DOHH2 (cell line): ENCODE results near the gene MLLT3.
A peak's percentile ranks its signal among the peaks of the same experiment; 100 is the strongest.

Experiments used
- H3F3A ChIP-seq: fragments of 200-600 bp; sonication (generic), shearing (Covaris generic); 2 replicates; pipeline ENCODE4 v1.6.0; 2016; ENCODE audit warnings: antibody characterized with exemption, mild to moderate bottlenecking; ENCODE audit not compliant: control insufficient read depth, insufficient read depth
- H3K27ac ChIP-seq: fragments of 200-600 bp; sonication (generic); 2 replicates; pipeline ENCODE4 v1.5.1; 2014; ENCODE audit warnings: low read depth, mild to moderate bottlenecking, low read length, moderate library complexity
- H3K27me3 ChIP-seq: fragments of 200-600 bp; sonication (generic); 2 replicates; pipeline ENCODE4 v1.6.1; 2014; ENCODE audit warnings: mild to moderate bottlenecking, low read length, mixed read lengths; ENCODE audit not compliant: control insufficient read depth
- H3K36me3 ChIP-seq: fragments of 200-600 bp; sonication (generic); 2 replicates; pipeline ENCODE4 v1.6.1; 2014; ENCODE audit warnings: mild to moderate bottlenecking, low read length, moderate library complexity, mixed read lengths; ENCODE audit not compliant: control insufficient read depth
- H3K4me1 ChIP-seq: fragments of 200-600 bp; sonication (generic); 2 replicates; pipeline ENCODE4 v1.6.1; 2014; ENCODE audit warnings: mild to moderate bottlenecking, low read length, mixed read lengths; ENCODE audit not compliant: control insufficient read depth
- H3K4me2 ChIP-seq: fragments of 200-600 bp; sonication (generic); 2 replicates; pipeline ENCODE4 v1.6.0; 2014; ENCODE audit warnings: mild to moderate bottlenecking, low read length, moderate library complexity
- H3K4me3 ChIP-seq: fragments of 200-600 bp; sonication (generic); 2 replicates; pipeline ENCODE4 v1.5.1; 2014; ENCODE audit warnings: mild to moderate bottlenecking, low read length, mixed read lengths
- H3K79me2 ChIP-seq: fragments of 200-600 bp; sonication (generic); 2 replicates; pipeline ENCODE4 v1.6.1; 2014; ENCODE audit warnings: mild to moderate bottlenecking, low read length, mixed read lengths; ENCODE audit not compliant: control insufficient read depth
- H3K9me2 ChIP-seq: fragments of 200-600 bp; sonication (generic); replicated peaks from 2 replicates; pipeline ENCODE4 v1.6.1; 2014; ENCODE audit warnings: mild to moderate bottlenecking, low read length, mixed read lengths; ENCODE audit not compliant: control insufficient read depth
- H3K9me3 ChIP-seq: fragments of 200-600 bp; sonication (generic); 2 replicates; pipeline ENCODE4 v1.6.1; 2014; ENCODE audit warnings: antibody characterized with exemption, low read length, mixed read lengths; ENCODE audit not compliant: control insufficient read depth, insufficient read depth
- H4K20me1 ChIP-seq: fragments of 200-600 bp; sonication (generic); 2 replicates; pipeline ENCODE4 v1.6.0; 2014; ENCODE audit warnings: low read depth, mild to moderate bottlenecking, antibody characterized with exemption, low read length, moderate library complexity; ENCODE audit not compliant: control insufficient read depth, insufficient read depth
- EZH2phosphoT487 ChIP-seq: fragments of 200-600 bp; sonication (generic); IDR thresholded peaks from 2 replicates; pipeline ENCODE4 v1.6.1; 2017; ENCODE audit warnings: borderline replicate concordance, mild to moderate bottlenecking, antibody characterized with exemption, low read length, moderate library complexity, mixed read lengths
- TF ChIP-seq, protein P1 (sequence below): fragments of 200-600 bp; sonication (generic); IDR thresholded peaks from one replicate; pipeline ENCODE4 v1.5.1; 2014; ENCODE audit warnings: antibody characterized with exemption, mild to moderate bottlenecking, low read depth, low read length; ENCODE audit not compliant: poor library complexity, severe bottlenecking

MLLT3 gene

DNA sequence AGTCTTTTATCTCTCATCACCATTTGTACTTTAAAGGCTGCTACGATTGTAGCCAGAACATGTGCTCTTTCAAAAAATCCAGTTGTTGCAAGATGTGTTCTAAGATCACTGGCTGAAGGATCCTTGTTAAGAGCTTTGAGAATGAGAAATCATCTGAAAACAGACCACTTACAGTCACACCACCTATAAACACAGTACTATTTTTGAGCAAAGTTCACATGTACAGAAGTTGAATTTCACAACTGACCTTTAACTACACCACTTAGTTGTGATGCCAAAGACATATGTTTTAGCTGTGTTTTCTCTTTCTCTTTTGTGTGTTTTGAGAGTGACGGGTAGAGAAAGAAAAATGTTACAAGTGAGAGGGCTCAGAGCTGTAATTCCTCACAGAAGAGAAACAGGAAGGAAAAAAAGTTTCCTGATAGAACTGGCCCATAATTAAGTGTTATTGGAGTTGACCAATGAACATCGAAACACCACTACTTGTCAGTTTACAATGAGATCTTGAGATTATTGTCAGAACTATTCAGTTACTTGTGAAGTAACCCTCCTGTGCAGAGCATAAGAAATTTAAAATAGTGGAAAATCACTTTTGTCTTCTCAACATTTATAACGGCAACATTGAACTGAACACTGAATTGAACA lies 245.4 kb downstream of the MLLT3 start:
- H3K9me3 ChIP-seq: no peaks in the 10 kb centered on the region
- H3K4me1 ChIP-seq: peaks cover 86% of the 10 kb centered on the region
- peak overlapping the region; percentile 37 for H3K4me3 ChIP-seq
- no peaks in the 10 kb centered on the region for H3K36me3 ChIP-seq
- H3K27ac ChIP-seq: peak overlapping the region; percentile 69
- H3K4me2 ChIP-seq: peak overlapping the region; percentile 52
- H4K20me1 ChIP-seq: no peaks in the 10 kb centered on the region
- H3K27me3 ChIP-seq: no peaks in the 10 kb centered on the region
- H3F3A ChIP-seq: peaks cover 9% of the 10 kb centered on the region
- TF ChIP-seq EZH2phosphoT487: no peak
- TF ChIP-seq, protein P1, sequence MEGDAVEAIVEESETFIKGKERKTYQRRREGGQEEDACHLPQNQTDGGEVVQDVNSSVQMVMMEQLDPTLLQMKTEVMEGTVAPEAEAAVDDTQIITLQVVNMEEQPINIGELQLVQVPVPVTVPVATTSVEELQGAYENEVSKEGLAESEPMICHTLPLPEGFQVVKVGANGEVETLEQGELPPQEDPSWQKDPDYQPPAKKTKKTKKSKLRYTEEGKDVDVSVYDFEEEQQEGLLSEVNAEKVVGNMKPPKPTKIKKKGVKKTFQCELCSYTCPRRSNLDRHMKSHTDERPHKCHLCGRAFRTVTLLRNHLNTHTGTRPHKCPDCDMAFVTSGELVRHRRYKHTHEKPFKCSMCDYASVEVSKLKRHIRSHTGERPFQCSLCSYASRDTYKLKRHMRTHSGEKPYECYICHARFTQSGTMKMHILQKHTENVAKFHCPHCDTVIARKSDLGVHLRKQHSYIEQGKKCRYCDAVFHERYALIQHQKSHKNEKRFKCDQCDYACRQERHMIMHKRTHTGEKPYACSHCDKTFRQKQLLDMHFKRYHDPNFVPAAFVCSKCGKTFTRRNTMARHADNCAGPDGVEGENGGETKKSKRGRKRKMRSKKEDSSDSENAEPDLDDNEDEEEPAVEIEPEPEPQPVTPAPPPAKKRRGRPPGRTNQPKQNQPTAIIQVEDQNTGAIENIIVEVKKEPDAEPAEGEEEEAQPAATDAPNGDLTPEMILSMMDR: no peak
- no peaks in the 10 kb centered on the region for H3K9me2 ChIP-seq
- H3K79me2 ChIP-seq: no peaks in the 10 kb centered on the region

GRCh38 chr9:20376042-20376441 lies 246.3 kb downstream of the MLLT3 start:
- H3K9me3 ChIP-seq: no peaks in the 10 kb centered on the region
- H4K20me1 ChIP-seq: no peaks in the 10 kb centered on the region
- no peaks in the 10 kb centered on the region for H3K36me3 ChIP-seq
- no peaks in the 10 kb centered on the region for H3K27me3 ChIP-seq
- H3F3A ChIP-seq: peaks cover 9% of the 10 kb centered on the region
- H3K4me2 ChIP-seq: peak overlapping the region; percentile 52
- peak overlapping the region; percentile 69 for H3K27ac ChIP-seq
- TF ChIP-seq, protein P1: no peak
- no peak for TF ChIP-seq EZH2phosphoT487
- no peaks in the 10 kb centered on the region for H3K79me2 ChIP-seq
- peak overlapping the region; percentile 37 for H3K4me3 ChIP-seq
- H3K4me1 ChIP-seq: peaks cover 94% of the 10 kb centered on the region
- H3K9me2 ChIP-seq: no peaks in the 10 kb centered on the region

GRCh38 chr9:20373263-20373662 lies 249.0 kb downstream of the MLLT3 start:
- H3K4me2 ChIP-seq: peak overlapping the region; percentile 60
- H3K9me3 ChIP-seq: no peaks in the 10 kb centered on the region
- no peaks in the 10 kb centered on the region for H4K20me1 ChIP-seq
- H3K4me3 ChIP-seq: peak overlapping the region; percentile 47
- H3K27me3 ChIP-seq: no peaks in the 10 kb centered on the region
- no peaks in the 10 kb centered on the region for H3K79me2 ChIP-seq
- H3F3A ChIP-seq: peaks cover 9% of the 10 kb centered on the region
- peaks cover 94% of the 10 kb centered on the region for H3K4me1 ChIP-seq
- no peaks in the 10 kb centered on the region for H3K9me2 ChIP-seq
- TF ChIP-seq, protein P1: no peak
- TF ChIP-seq EZH2phosphoT487: no peak
- H3K36me3 ChIP-seq: no peaks in the 10 kb centered on the region
- H3K27ac ChIP-seq: peak overlapping the region; percentile 91
